SK-N-SH treated with all-trans-retinoic acid at 6 μM for 48 hours (cell line): Measurements from ENCODE around the gene ACTG2.

Experiments used
- ARNTL ChIP-seq: fragments of 450-650 bp; formaldehyde crosslinking; IDR thresholded peaks from 2 replicates; pipeline ENCODE4 v1.5.0; 2020; ENCODE audit warnings: low read depth, mild to moderate bottlenecking, moderate library complexity, borderline replicate concordance
- CREB5 ChIP-seq: fragments of 250-450 bp; sonication (Bioruptor Pico); IDR thresholded peaks from 2 replicates; pipeline ENCODE4 v1.5.1; 2020; ENCODE audit warnings: low read depth, mild to moderate bottlenecking, moderate library complexity
- CSDC2 ChIP-seq: fragments of 250-450 bp; sonication (Bioruptor Pico); IDR thresholded peaks from 2 replicates; pipeline ENCODE4 v1.5.0; 2020; ENCODE audit warnings: mild to moderate bottlenecking, moderate library complexity
- POU6F1 ChIP-seq: fragments of 250-450 bp; sonication (Bioruptor Pico); IDR thresholded peaks from 2 replicates; pipeline ENCODE4 v1.8.0; 2021; ENCODE audit warnings: low read depth, mild to moderate bottlenecking, moderate library complexity, borderline replicate concordance
- PPARA ChIP-seq: fragments of 250-450 bp; sonication (Bioruptor Pico); IDR thresholded peaks from 2 replicates; pipeline ENCODE4 v1.5.0; 2020; ENCODE audit warnings: mild to moderate bottlenecking, borderline replicate concordance
- RARB ChIP-seq: fragments of 250-450 bp; sonication (Bioruptor Pico); IDR thresholded peaks from 2 replicates; pipeline ENCODE4 v1.8.0; 2021; ENCODE audit warnings: mild to moderate bottlenecking, moderate library complexity
- TCF4 ChIP-seq: fragments of 250-450 bp; sonication (Bioruptor Pico); IDR thresholded peaks from 2 replicates; pipeline ENCODE4 v1.8.0; 2021; ENCODE audit warnings: mild to moderate bottlenecking, moderate library complexity, borderline replicate concordance
- TOX ChIP-seq: fragments of 250-450 bp; sonication (Bioruptor Pico); IDR thresholded peaks from 2 replicates; pipeline ENCODE4 v1.8.0; 2021; ENCODE audit warnings: mild to moderate bottlenecking, moderate library complexity, borderline replicate concordance
- ZC3H10 ChIP-seq: fragments of 250-450 bp; sonication (Bioruptor Pico); IDR thresholded peaks from 2 replicates; pipeline ENCODE4 v1.5.1; 2021; ENCODE audit warnings: mild to moderate bottlenecking, moderate library complexity
- ZFP30 ChIP-seq: fragments of 450-650 bp; formaldehyde crosslinking; IDR thresholded peaks from 2 replicates; pipeline ENCODE4 v1.5.0; 2022; ENCODE audit warnings: mild to moderate bottlenecking, moderate library complexity
- ZNF8 ChIP-seq: fragments of 450-650 bp; formaldehyde crosslinking; IDR thresholded peaks from 2 replicates; pipeline ENCODE4 v1.5.0; 2020; ENCODE audit warnings: mild to moderate bottlenecking, moderate library complexity
- TF ChIP-seq, protein P1 (sequence below): fragments of 250-450 bp; sonication (Bioruptor Pico); IDR thresholded peaks from 2 replicates; pipeline ENCODE4 v1.5.1; 2021; ENCODE audit warnings: mild to moderate bottlenecking, moderate library complexity
- TF ChIP-seq, protein P2 (sequence below): fragments of 250-450 bp; sonication (Bioruptor Pico); IDR thresholded peaks from 2 replicates; pipeline ENCODE4 v1.8.0; 2020; ENCODE audit warnings: mild to moderate bottlenecking, moderate library complexity, borderline replicate concordance

DNA sequence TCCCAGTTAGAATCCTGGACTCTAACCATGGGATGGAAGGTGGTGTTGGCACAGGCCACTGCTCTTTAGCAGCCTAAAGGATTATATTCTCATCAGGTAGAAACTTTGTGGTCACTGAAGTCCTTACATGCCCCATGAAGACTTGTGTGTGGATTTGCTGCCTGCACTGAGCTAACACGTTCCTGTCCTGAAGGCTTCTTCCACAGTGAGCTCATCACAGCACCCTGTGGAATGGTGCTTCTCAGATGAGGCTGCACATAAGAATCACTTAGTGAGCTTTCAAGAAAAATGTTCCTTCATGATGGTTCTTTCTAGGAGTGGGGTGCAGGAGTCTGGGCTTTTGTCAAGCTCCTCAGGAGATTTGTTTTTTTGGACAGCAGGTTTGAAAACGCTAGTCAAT is 37.3 kb upstream of the ACTG2 start:
- TF ChIP-seq CSDC2 (CRISPR knock-in tag): no peak
- no peak for TF ChIP-seq RARB (CRISPR knock-in tag)
- no peak for TF ChIP-seq ZNF8 (CRISPR knock-in tag)
- no peak for TF ChIP-seq CREB5 (CRISPR knock-in tag)
- TF ChIP-seq ARNTL: no peak
- no peak for TF ChIP-seq TCF4
- TF ChIP-seq PPARA (CRISPR knock-in tag): no peak
- no peak for TF ChIP-seq TOX (CRISPR knock-in tag)
- no peak for TF ChIP-seq POU6F1 (CRISPR knock-in tag)
- TF ChIP-seq, protein P1, sequence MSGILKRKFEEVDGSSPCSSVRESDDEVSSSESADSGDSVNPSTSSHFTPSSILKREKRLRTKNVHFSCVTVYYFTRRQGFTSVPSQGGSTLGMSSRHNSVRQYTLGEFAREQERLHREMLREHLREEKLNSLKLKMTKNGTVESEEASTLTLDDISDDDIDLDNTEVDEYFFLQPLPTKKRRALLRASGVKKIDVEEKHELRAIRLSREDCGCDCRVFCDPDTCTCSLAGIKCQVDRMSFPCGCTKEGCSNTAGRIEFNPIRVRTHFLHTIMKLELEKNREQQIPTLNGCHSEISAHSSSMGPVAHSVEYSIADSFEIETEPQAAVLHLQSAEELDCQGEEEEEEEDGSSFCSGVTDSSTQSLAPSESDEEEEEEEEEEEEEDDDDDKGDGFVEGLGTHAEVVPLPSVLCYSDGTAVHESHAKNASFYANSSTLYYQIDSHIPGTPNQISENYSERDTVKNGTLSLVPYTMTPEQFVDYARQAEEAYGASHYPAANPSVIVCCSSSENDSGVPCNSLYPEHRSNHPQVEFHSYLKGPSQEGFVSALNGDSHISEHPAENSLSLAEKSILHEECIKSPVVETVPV (CRISPR knock-in tag): no peak
- TF ChIP-seq, protein P2, sequence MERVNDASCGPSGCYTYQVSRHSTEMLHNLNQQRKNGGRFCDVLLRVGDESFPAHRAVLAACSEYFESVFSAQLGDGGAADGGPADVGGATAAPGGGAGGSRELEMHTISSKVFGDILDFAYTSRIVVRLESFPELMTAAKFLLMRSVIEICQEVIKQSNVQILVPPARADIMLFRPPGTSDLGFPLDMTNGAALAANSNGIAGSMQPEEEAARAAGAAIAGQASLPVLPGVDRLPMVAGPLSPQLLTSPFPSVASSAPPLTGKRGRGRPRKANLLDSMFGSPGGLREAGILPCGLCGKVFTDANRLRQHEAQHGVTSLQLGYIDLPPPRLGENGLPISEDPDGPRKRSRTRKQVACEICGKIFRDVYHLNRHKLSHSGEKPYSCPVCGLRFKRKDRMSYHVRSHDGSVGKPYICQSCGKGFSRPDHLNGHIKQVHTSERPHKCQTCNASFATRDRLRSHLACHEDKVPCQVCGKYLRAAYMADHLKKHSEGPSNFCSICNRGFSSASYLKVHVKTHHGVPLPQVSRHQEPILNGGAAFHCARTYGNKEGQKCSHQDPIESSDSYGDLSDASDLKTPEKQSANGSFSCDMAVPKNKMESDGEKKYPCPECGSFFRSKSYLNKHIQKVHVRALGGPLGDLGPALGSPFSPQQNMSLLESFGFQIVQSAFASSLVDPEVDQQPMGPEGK (CRISPR knock-in tag): no peak
- TF ChIP-seq ZC3H10 (CRISPR knock-in tag): no peak
- TF ChIP-seq ZFP30 (CRISPR knock-in tag): no peak
